ENCODE results near the gene ARID1B.

Gene ARID1B

DNA sequence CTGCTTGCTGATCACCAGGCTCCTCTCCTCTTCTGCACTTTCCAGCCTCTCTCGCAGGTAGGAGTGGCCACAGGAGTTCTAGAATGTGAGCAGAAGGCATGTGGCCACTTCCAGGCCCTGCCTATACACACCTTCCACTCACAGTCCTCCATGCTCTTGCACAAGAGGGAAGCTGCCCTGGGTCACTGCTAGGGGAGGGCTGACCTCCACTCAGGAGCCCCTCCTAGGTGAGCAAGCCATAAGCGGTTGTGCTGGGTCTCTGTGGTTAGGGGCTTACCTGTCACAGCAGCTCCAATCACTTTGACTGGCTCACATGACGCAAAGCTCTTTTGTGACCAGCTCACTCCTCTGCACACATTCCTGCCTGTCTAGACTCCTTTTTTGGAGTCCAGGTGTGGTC lies 477.9 kb downstream of the ARID1B start:
- no peak for TF ChIP-seq ZNF571 (tag by site-specific recombination; IDR thresholded peaks at IDR 0.05)
- no peak for TF ChIP-seq ZNF335 (tag by site-specific recombination; conservative IDR thresholded peaks at IDR 0.05)
- TF ChIP-seq HOXA7 (CRISPR knock-in tag; IDR thresholded peaks at IDR 0.05; ENCODE audit: borderline replicate concordance): no peak
- TF ChIP-seq ZNF311 (tag by site-specific recombination; IDR thresholded peaks at IDR 0.05; ENCODE audit: borderline replicate concordance): no peak
- ChIA-PET CTCF (interaction anchor here (0.9 kb wide), 1 partner anchor 19 kb away, joined by 3 read pairs; no protein-coding TSS in a partner anchor), POLR2A (interaction anchor here (0.7 kb wide), 1 partner anchor 10 kb away, joined by 3 read pairs; no protein-coding TSS in a partner anchor)
- H3K4me3 ChIP-seq (ENCODE audit: low read depth, low read length): no peak overlapping the region
- H3K9me3 ChIP-seq (ENCODE audit: control insufficient read depth, insufficient read depth, low read depth, low read length): no peaks in the 10 kb centered on the region
- no peaks in the 10 kb centered on the region for H3K36me3 ChIP-seq (ENCODE audit: control insufficient read depth in 2 of 2, insufficient read depth in 1 of 2, low read length in 2 of 2)
- no peaks in the 10 kb centered on the region for H3K4me1 ChIP-seq (ENCODE audit: control insufficient read depth, insufficient read depth, low read length)
- H3K27ac ChIP-seq (ENCODE audit: extremely low read depth, low read depth, low read length): no peak overlapping the region

DNA sequence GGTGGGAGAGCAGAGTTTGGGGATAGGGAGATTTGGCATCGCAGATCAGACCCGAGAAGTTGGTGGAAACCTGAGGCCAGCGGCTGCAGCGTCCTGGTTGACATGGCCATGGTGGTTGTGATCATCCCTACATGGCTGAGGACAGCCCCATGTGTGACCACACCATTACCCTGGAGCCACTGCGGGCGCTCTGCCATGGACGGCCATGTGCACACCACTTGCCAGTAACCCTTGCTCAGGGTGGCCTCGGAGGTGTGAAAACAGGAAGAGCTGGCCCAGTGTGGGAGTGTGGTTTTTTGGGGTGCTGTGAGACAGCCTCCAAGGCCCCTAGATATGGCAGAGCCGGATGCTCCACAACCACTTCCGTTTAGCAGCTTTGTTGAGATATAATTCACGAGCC lies 481.7 kb downstream of the ARID1B start:
- Histone ChIP-seq H3K27ac (ENCODE audit: extremely low read depth, low read depth, low read length) (no peak overlapping the region), H3K9me3 (ENCODE audit: control insufficient read depth, insufficient read depth, low read depth, low read length) (no peaks in the 10 kb centered on the region), H3K4me3 (ENCODE audit: low read depth, low read length) (no peak overlapping the region), H3K36me3 (ENCODE audit: control insufficient read depth in 2 of 2, insufficient read depth in 1 of 2, low read length in 2 of 2) (no peaks in the 10 kb centered on the region), H3K4me1 (ENCODE audit: control insufficient read depth, insufficient read depth, low read length) (no peaks in the 10 kb centered on the region)
- POLR2A ChIA-PET: interaction anchor here (0.6 kb wide), 1 partner anchor 16 kb away, joined by 4 read pairs; no protein-coding TSS in a partner anchor
- TF ChIP-seq, protein P1, sequence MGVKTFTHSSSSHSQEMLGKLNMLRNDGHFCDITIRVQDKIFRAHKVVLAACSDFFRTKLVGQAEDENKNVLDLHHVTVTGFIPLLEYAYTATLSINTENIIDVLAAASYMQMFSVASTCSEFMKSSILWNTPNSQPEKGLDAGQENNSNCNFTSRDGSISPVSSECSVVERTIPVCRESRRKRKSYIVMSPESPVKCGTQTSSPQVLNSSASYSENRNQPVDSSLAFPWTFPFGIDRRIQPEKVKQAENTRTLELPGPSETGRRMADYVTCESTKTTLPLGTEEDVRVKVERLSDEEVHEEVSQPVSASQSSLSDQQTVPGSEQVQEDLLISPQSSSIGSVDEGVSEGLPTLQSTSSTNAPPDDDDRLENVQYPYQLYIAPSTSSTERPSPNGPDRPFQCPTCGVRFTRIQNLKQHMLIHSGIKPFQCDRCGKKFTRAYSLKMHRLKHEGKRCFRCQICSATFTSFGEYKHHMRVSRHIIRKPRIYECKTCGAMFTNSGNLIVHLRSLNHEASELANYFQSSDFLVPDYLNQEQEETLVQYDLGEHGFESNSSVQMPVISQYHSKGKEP (tag by site-specific recombination; IDR thresholded peaks at IDR 0.05): no peak
- TF ChIP-seq ZNF324 (tag by site-specific recombination; IDR thresholded peaks at IDR 0.05): no peak
- no peak for TF ChIP-seq ZNF138 (tag by site-specific recombination; IDR thresholded peaks at IDR 0.05; ENCODE audit: borderline replicate concordance)
- TF ChIP-seq ZNF23 (tag by site-specific recombination; IDR thresholded peaks at IDR 0.05; ENCODE audit: borderline replicate concordance): no peak
- TF ChIP-seq, protein P2, sequence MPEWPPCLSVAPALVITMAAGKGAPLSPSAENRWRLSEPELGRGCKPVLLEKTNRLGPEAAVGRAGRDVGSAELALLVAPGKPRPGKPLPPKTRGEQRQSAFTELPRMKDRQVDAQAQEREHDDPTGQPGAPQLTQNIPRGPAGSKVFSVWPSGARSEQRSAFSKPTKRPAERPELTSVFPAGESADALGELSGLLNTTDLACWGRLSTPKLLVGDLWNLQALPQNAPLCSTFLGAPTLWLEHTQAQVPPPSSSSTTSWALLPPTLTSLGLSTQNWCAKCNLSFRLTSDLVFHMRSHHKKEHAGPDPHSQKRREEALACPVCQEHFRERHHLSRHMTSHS (tag by site-specific recombination; IDR thresholded peaks at IDR 0.05): no peak
- TF ChIP-seq ZNF654 (tag by site-specific recombination; IDR thresholded peaks at IDR 0.05; ENCODE audit: low read depth): no peak
- TF ChIP-seq, protein P3, sequence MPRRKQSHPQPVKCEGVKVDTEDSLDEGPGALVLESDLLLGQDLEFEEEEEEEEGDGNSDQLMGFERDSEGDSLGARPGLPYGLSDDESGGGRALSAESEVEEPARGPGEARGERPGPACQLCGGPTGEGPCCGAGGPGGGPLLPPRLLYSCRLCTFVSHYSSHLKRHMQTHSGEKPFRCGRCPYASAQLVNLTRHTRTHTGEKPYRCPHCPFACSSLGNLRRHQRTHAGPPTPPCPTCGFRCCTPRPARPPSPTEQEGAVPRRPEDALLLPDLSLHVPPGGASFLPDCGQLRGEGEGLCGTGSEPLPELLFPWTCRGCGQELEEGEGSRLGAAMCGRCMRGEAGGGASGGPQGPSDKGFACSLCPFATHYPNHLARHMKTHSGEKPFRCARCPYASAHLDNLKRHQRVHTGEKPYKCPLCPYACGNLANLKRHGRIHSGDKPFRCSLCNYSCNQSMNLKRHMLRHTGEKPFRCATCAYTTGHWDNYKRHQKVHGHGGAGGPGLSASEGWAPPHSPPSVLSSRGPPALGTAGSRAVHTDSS (tag by site-specific recombination; IDR thresholded peaks at IDR 0.05): no peak
- no peak for TF ChIP-seq KLF1 (tag by site-specific recombination; IDR thresholded peaks at IDR 0.05)
- no peak for TF ChIP-seq ZNF37A (tag by site-specific recombination; IDR thresholded peaks at IDR 0.05)
- TF ChIP-seq ZNF335 (tag by site-specific recombination; conservative IDR thresholded peaks at IDR 0.05): no peak
- TF ChIP-seq ZNF133 (tag by site-specific recombination; IDR thresholded peaks at IDR 0.05): no peak
- TF ChIP-seq ZFP37 (tag by site-specific recombination; IDR thresholded peaks at IDR 0.05): no peak
- no peak for TF ChIP-seq TCF7L2 (IDR thresholded peaks at IDR 0.05; ENCODE audit: borderline replicate concordance, low read depth, low read length)
- CTCF ChIA-PET: interaction anchor here (0.6 kb wide), 1 partner anchor 15 kb away, joined by 7 read pairs; no protein-coding TSS in a partner anchor

DNA sequence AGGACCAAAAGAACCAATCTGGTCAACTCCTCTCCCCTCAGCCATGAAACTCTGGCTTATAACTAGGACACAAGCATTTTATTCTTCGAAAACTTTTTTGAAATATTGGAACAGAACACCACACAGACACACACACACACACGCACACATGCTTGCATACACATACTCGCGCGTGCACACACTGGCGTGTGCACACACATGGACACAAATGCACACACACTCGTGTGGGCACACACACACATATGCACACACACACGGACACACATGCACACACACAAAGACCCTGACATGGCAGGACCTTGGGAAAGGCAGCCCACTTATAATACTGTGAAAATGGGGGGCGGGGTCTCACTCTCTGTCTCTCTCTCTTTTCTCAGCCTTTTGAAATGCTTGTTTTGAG lies 482.3 kb downstream of the ARID1B start:
- H3K27ac ChIP-seq (ENCODE audit: extremely low read depth, low read depth, low read length): no peak overlapping the region
- no peaks in the 10 kb centered on the region for H3K9me3 ChIP-seq (ENCODE audit: control insufficient read depth, insufficient read depth, low read depth, low read length)
- H3K36me3 ChIP-seq (ENCODE audit: control insufficient read depth in 2 of 2, insufficient read depth in 1 of 2, low read length in 2 of 2): no peaks in the 10 kb centered on the region
- no peak overlapping the region for H3K4me3 ChIP-seq (ENCODE audit: low read depth, low read length)
- no peaks in the 10 kb centered on the region for H3K4me1 ChIP-seq (ENCODE audit: control insufficient read depth, insufficient read depth, low read length)
- ChIA-PET CTCF (interaction anchor here (0.6 kb wide), 1 partner anchor 14 kb away, joined by 7 read pairs; no protein-coding TSS in a partner anchor), POLR2A (interaction anchor here (0.6 kb wide), 1 partner anchor 15 kb away, joined by 4 read pairs; no protein-coding TSS in a partner anchor)
- TF ChIP-seq ZNF555 (tag by site-specific recombination; conservative IDR thresholded peaks at IDR 0.05) (no peak), ZNF792 (tag by site-specific recombination; IDR thresholded peaks at IDR 0.05) (no peak), GLI4 (tag by site-specific recombination; IDR thresholded peaks at IDR 0.05) (no peak)
- TF ChIP-seq, protein P4, sequence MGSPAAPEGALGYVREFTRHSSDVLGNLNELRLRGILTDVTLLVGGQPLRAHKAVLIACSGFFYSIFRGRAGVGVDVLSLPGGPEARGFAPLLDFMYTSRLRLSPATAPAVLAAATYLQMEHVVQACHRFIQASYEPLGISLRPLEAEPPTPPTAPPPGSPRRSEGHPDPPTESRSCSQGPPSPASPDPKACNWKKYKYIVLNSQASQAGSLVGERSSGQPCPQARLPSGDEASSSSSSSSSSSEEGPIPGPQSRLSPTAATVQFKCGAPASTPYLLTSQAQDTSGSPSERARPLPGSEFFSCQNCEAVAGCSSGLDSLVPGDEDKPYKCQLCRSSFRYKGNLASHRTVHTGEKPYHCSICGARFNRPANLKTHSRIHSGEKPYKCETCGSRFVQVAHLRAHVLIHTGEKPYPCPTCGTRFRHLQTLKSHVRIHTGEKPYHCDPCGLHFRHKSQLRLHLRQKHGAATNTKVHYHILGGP (tag by site-specific recombination; IDR thresholded peaks at IDR 0.05): no peak
- TF ChIP-seq, protein P5, sequence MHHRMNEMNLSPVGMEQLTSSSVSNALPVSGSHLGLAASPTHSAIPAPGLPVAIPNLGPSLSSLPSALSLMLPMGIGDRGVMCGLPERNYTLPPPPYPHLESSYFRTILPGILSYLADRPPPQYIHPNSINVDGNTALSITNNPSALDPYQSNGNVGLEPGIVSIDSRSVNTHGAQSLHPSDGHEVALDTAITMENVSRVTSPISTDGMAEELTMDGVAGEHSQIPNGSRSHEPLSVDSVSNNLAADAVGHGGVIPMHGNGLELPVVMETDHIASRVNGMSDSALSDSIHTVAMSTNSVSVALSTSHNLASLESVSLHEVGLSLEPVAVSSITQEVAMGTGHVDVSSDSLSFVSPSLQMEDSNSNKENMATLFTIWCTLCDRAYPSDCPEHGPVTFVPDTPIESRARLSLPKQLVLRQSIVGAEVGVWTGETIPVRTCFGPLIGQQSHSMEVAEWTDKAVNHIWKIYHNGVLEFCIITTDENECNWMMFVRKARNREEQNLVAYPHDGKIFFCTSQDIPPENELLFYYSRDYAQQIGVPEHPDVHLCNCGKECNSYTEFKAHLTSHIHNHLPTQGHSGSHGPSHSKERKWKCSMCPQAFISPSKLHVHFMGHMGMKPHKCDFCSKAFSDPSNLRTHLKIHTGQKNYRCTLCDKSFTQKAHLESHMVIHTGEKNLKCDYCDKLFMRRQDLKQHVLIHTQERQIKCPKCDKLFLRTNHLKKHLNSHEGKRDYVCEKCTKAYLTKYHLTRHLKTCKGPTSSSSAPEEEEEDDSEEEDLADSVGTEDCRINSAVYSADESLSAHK (tag by site-specific recombination; IDR thresholded peaks at IDR 0.05): no peak
- TF ChIP-seq, protein P6, sequence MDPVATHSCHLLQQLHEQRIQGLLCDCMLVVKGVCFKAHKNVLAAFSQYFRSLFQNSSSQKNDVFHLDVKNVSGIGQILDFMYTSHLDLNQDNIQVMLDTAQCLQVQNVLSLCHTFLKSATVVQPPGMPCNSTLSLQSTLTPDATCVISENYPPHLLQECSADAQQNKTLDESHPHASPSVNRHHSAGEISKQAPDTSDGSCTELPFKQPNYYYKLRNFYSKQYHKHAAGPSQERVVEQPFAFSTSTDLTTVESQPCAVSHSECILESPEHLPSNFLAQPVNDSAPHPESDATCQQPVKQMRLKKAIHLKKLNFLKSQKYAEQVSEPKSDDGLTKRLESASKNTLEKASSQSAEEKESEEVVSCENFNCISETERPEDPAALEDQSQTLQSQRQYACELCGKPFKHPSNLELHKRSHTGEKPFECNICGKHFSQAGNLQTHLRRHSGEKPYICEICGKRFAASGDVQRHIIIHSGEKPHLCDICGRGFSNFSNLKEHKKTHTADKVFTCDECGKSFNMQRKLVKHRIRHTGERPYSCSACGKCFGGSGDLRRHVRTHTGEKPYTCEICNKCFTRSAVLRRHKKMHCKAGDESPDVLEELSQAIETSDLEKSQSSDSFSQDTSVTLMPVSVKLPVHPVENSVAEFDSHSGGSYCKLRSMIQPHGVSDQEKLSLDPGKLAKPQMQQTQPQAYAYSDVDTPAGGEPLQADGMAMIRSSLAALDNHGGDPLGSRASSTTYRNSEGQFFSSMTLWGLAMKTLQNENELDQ (tag by site-specific recombination; IDR thresholded peaks at IDR 0.05; ENCODE audit: low read depth): no peak

Data from HEK293 (cell line).